ENCODE results near the gene STARD13. TPM values are rescaled to one million over a fixed set of nuclear protein-coding genes. Genes with fewer than 3 reads are reported as not detected.

STARD13 gene
- total RNA-seq, 1 donor from 2014 or later = 2.0 TPM

DNA sequence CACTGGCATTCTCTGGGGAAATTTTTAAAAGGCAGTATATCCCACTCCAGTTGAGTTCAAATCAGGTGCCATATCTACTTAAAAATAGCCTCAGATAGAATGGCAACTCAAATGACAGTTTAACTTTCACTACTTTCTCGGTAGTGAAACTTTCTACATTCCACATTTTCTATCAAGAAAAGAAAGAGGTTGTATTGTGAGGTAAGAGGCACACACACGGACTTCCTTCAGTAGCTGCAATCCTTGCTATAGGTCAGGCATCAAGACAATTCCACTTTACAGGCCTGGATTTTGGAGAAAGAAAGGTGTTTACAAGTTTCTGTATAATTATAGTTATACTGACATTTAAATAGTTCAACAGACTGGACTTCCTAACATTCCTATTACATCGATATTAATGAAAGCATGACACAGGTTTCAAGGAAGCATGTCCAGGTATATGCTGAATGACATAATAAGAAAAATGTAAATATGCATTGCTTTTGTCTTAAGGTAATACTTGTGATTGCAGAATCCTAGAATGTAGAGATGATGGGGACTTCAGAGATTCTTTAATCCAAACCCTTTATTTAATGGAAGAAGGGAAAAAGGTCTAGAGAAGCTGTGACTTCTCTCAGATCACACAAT lies 5.2 kb downstream of the STARD13 start:
- Histone ChIP-seq H2AFZ (replicated peaks) (no peak overlapping the region), H3K36me3 (no peaks in the 10 kb centered on the region), H3K4me2 (no peak overlapping the region), H3K9ac (no peak overlapping the region), H3K79me2 (ENCODE audit: low read depth) (no peaks in the 10 kb centered on the region), H3K4me1 (peaks cover 5% of the 10 kb centered on the region), H3F3A (ENCODE audit: low read depth) (no peaks in the 10 kb centered on the region), H3K4me3 (no peak overlapping the region), H3K9me3 (ENCODE audit: low read depth) (no peaks in the 10 kb centered on the region), H4K20me1 (ENCODE audit: low read depth) (no peaks in the 10 kb centered on the region), H3K27ac (no peak overlapping the region), H3K27me3 (no peaks in the 10 kb centered on the region)
- TF ChIP-seq EZH2phosphoT487 (IDR thresholded peaks at IDR 0.05) (no peak), EZH2 (IDR thresholded peaks at IDR 0.05) (no peak)
- TF ChIP-seq, protein P1, sequence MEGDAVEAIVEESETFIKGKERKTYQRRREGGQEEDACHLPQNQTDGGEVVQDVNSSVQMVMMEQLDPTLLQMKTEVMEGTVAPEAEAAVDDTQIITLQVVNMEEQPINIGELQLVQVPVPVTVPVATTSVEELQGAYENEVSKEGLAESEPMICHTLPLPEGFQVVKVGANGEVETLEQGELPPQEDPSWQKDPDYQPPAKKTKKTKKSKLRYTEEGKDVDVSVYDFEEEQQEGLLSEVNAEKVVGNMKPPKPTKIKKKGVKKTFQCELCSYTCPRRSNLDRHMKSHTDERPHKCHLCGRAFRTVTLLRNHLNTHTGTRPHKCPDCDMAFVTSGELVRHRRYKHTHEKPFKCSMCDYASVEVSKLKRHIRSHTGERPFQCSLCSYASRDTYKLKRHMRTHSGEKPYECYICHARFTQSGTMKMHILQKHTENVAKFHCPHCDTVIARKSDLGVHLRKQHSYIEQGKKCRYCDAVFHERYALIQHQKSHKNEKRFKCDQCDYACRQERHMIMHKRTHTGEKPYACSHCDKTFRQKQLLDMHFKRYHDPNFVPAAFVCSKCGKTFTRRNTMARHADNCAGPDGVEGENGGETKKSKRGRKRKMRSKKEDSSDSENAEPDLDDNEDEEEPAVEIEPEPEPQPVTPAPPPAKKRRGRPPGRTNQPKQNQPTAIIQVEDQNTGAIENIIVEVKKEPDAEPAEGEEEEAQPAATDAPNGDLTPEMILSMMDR (IDR thresholded peaks at IDR 0.05) = no peak
- peaks cover 19% of the 10 kb centered on the region for H3K4me1 Mint-ChIP-seq
- H3K9me3 Mint-ChIP-seq = no peaks in the 10 kb centered on the region
- no peaks in the 10 kb centered on the region for H3K27me3 Mint-ChIP-seq (ENCODE audit: insufficient read depth, low read depth)
- DNase-seq (ENCODE audit: low spot score) = no peak
- no peaks in the 10 kb centered on the region for H3K36me3 Mint-ChIP-seq
- no peak overlapping the region for H3K4me3 Mint-ChIP-seq
- no peak overlapping the region for H3K27ac Mint-ChIP-seq

DNA sequence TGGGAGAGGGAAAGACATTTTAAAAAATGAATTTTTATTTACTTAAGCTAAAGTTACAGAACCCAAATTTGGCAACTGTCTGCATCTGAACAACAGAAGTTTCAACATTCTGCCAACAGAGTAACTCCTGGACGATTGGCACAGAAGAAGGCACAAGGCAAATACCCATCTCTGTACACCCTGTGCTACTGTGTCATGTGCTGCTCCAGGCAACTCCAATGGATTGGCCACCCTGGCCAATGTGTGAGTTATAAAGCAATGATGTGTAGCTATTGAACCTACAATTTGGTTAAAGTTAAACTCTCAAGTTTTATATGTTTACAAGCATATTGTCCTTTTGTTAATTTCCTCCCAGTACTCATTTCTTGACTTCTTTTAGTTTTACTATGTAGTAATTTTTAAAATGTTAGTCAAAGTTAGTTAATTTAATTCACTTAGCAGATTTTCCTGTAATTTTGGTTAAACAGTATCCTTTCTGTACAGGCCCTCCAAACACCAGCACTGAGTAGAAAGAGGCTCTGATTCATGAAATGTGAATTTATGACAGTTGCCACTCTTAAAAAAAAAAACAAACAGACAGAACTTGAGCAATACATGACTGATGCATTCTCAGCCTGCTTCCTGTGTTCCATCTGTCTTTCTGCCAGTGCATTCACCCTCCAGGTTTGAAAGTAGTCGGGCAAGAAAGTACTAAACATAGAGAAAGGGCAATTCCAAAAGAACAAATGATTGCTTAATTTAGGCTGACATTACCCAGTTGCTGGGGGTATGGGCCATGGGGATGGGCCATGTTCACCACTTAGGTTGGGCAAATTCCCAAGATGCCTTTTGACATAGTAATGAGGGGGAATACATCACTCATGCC lies 5.9 kb downstream of the STARD13 start:
- Histone ChIP-seq H3K9ac (no peak overlapping the region), H3K9me3 (ENCODE audit: low read depth) (no peaks in the 10 kb centered on the region), H3F3A (ENCODE audit: low read depth) (no peaks in the 10 kb centered on the region), H3K79me2 (ENCODE audit: low read depth) (no peaks in the 10 kb centered on the region), H3K4me1 (peaks cover under 1% of the 10 kb centered on the region), H4K20me1 (ENCODE audit: low read depth) (no peaks in the 10 kb centered on the region), H3K27ac (no peak overlapping the region), H3K4me2 (no peak overlapping the region), H3K36me3 (no peaks in the 10 kb centered on the region), H2AFZ (replicated peaks) (no peak overlapping the region), H3K27me3 (no peaks in the 10 kb centered on the region), H3K4me3 (no peak overlapping the region)
- Mint-ChIP-seq H3K4me1 (peaks cover 11% of the 10 kb centered on the region), H3K27ac (no peak overlapping the region), H3K9me3 (no peaks in the 10 kb centered on the region), H3K36me3 (no peaks in the 10 kb centered on the region), H3K27me3 (ENCODE audit: insufficient read depth, low read depth) (no peaks in the 10 kb centered on the region), H3K4me3 (no peak overlapping the region)
- DNase-seq (ENCODE audit: low spot score) = no peak
- TF ChIP-seq, protein P1 (IDR thresholded peaks at IDR 0.05) = no peak
- TF ChIP-seq EZH2phosphoT487 (IDR thresholded peaks at IDR 0.05) = no peak
- no peak for TF ChIP-seq EZH2 (IDR thresholded peaks at IDR 0.05)

GRCh38 chr13:33278913-33279312 lies 6.6 kb downstream of the STARD13 start:
- Histone ChIP-seq H3F3A (ENCODE audit: low read depth) (no peaks in the 10 kb centered on the region), H3K79me2 (ENCODE audit: low read depth) (no peaks in the 10 kb centered on the region), H3K4me1 (no peaks in the 10 kb centered on the region), H3K9me3 (ENCODE audit: low read depth) (no peaks in the 10 kb centered on the region), H3K4me2 (no peak overlapping the region), H4K20me1 (ENCODE audit: low read depth) (no peaks in the 10 kb centered on the region), H2AFZ (replicated peaks) (no peak overlapping the region), H3K9ac (no peak overlapping the region), H3K4me3 (no peak overlapping the region), H3K36me3 (no peaks in the 10 kb centered on the region), H3K27ac (no peak overlapping the region), H3K27me3 (no peaks in the 10 kb centered on the region)
- peaks cover 4% of the 10 kb centered on the region for H3K4me1 Mint-ChIP-seq
- TF ChIP-seq EZH2 (IDR thresholded peaks at IDR 0.05) = no peak
- no peak for TF ChIP-seq EZH2phosphoT487 (IDR thresholded peaks at IDR 0.05)
- TF ChIP-seq, protein P1 (IDR thresholded peaks at IDR 0.05) = no peak
- H3K9me3 Mint-ChIP-seq = no peaks in the 10 kb centered on the region
- DNase-seq (ENCODE audit: low spot score) = no peak
- H3K36me3 Mint-ChIP-seq = no peaks in the 10 kb centered on the region
- H3K27ac Mint-ChIP-seq = no peak overlapping the region
- H3K27me3 Mint-ChIP-seq (ENCODE audit: insufficient read depth, low read depth) = no peaks in the 10 kb centered on the region
- H3K4me3 Mint-ChIP-seq = no peak overlapping the region
